GM19397 (cell line): ENCODE measurements around the gene ACCSL.

Experiments
- ATAC-seq: cut with Tn5 transposase; IDR thresholded peaks from one replicate; pipeline ENCODE4 v1.9.1; 2021; ENCODE audit warnings: mild to moderate bottlenecking, moderate library complexity; ENCODE audit not compliant: unreplicated experiment

Gene ACCSL

DNA sequence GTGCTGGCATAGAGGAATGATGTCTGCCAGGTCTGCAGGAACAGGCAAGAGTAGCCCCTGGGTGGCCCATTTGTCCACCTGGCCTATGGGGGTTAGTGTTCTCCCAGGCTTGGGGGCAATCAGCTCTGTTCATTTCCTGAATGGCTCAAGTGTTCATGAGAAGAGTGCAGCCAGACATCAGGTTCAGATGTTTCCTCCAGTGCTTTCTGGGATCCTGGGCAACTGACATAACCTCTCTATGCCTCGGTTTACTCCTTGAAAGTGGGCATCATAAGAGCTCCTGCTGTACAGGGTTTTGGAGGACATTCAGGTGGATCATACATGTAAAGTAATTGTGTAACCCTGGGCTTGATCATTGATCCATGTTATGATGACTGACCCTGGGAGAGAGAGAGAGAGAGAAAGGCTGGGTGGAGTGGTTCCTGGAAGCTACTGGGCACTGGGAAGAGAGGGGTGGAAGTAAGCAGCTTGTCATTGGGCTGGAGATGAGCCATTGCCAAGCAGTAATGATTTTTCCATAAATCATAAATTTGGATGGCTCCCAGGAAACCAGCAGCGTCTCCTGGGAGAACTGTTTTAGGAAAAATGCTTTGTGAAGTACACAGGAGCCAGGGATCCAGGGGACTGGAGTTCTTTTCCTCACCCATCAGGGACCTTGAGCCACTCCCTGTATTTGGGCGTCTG is 30.2 kb upstream of the ACCSL start:
- ATAC-seq = no peak

DNA sequence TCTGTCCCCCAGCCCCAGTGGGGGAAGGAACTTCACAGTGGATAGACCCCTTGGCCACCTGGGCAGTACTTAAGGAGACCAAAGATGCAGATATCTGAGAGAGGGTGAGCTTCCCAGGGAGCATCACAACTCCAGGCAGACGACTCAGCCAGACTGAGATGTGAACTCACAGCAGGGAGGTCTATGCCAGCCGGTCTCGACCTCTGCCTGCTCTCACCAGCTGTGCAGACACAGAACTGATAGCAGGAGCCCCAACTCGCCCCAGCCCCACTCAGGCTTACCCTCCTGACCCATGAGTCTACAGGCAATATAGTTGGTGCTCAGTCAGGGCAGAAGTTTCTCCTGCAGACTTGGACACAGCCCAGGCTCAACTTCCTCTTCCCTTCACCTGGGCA is 29.7 kb upstream of the ACCSL start:
- ATAC-seq = no peak

DNA sequence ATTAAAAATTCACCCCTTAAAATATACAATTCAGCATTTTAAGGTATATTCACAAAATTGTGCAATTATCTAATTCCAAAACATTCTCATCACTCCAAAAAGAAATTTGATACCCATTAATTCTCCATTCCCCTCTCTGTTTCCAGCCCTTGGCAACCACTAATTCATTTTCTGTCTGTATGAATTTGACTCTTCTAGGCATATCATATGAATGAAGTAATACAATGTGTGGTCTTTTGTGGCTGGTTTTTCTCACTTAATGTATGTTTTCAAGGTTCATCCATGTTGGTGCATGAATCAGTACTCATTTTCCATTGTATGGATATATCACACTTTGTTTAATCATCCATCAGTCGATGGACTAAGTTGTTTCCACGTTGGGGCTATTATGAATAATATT is 29.0 kb upstream of the ACCSL start:
- ATAC-seq = no peak

- no peak for ATAC-seq
Observed at GRCh38 chr11:44024977-44025376, 22.8 kb upstream of the ACCSL start.

DNA sequence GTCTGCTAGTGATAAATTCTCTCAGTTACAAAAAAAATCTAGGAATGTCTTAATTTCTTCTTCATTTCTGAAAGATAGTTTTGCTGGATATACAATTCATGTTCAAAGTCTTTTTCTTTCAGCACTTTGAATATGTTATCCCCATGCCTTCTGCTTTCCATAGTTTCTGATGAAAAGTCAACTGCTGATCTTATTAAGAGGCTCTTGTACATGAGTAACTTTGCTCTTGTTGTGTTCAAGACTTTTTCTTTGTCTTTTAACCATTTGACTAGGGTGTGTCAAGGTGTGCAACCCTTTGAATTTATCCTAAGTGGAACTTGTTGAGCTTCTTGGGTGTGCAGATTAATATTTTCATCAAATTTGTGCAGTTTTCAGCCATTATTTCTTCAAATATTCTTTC is 22.1 kb upstream of the ACCSL start:
- ATAC-seq = no peak

- no peak for ATAC-seq
Observed at GRCh38 chr11:44028401-44028800, 19.4 kb upstream of the ACCSL start.

DNA sequence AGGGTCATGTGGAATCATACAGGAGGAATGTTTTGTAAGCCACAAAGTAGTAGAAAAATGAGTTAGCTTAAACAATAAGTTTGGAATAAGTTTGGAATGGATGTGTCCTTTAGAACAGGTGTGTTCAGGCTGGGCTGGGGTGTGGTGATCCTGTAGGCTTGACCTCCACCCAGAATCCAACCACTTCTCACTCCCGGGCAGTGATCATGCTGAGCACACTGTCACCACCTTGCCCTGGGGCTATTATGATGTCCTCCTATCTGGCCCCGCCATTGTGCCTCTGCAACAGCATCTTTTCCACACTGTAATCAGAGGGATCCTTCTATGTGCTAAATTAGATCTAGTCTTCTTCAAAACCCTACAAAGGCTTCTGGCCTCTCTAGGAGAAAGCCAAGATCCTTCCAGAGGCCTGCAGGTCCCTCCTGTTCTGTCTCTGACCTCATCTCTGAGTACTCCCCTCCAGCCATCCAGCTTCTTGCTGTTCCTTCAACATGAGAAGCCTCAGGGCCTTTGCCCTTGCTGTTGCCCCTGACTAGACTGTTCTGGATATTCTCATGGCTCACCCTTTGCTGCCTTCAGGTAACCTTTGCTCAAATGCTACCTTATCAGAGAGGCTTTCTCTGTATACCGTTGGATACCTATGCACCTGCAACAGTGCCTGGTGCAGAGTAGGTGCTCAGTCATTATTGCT is 18.8 kb upstream of the ACCSL start:
- no peak for ATAC-seq

GRCh38 chr11:44029507-44029845 is 18.3 kb upstream of the ACCSL start:
- ATAC-seq = no peak

DNA sequence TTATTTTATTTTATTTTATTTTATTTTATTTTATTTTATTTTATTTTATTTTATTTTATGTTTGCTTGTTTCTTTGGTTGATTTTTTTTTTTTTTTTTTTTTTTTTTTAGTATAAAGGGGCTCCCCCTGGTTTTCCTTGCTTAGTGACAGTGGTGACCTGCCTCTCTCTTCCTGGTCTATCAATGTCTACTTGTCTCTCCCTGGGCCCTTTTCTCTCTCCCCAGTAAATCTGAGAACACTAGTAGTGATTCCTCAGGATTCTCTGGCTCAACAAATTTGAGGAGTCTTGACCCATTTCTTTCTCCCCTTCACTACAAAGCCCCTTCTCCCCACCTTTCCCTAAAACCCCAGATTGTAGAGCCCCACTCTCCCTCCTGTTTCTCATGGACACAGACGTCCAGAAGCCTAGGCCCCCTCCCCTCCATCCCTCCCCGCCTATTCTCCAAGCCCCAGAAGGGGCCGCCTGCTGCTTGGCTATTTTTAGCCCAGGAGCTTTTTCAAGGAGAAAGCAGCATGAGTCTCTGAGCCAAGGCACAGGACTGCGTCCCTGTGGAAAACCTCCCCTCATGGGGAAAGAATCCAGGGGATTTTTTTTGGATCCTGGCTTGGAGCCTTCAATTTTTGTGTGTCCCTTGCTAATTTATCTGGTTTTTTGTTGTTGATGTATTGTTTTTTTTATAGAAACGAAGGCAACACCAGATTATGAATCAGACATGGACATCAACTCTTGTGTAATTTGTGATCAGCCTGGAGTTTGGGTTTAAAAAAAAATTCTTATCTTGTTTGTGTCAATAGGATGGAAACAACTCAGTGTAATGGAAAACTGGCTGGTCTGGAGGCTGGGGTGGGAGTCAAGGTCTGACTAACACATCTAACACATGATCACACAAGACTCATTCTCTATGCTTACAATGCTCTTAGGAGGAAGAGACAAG is 17.5 kb upstream of the ACCSL start:
- ATAC-seq = no peak

DNA sequence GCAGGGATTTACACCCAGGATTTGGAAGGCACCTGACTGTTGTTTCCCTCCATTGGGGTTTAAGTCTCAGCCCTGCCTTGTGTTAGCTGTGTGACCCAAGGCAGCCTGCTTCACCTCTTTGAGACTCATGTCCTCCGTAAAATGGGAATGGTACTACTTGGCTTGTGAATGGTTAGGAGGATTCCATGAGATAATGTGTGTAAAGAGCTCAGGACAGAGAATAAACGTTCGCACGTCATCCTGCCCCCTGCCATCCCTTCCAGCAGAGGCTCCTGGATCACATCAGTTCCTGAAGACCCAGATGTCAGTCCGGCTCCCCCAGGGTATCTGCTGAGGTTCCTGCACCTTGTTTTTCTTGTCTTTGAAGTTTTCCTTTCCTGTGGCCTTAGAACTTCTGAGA is 16.8 kb upstream of the ACCSL start:
- ATAC-seq = no peak

- no peak for ATAC-seq
Observed at GRCh38 chr11:44031549-44031948, 16.2 kb upstream of the ACCSL start.

GRCh38 chr11:44032299-44033085 is 15.3 kb upstream of the ACCSL start:
- no peak for ATAC-seq

DNA sequence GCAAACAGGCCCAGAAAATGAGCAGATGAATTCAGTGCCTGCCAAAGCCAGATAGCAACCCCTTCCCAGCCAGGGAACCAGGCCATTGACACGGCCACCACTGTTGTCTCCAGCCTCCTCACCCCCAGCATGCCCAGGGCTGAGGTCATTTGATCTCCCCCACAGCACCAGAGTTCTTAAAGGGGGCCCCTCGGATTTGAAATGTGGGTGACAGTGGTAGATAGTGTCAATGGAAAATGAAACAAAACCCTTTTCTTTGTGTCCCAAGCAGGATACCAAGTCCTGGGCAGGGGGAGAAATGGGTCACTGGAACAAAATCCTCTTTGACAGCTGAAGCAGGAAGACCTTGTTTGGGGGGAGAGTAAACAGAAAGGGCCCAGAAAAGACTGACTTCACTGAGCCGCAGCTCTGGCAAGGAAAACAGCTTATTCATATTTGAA is 14.3 kb upstream of the ACCSL start:
- no peak for ATAC-seq

DNA sequence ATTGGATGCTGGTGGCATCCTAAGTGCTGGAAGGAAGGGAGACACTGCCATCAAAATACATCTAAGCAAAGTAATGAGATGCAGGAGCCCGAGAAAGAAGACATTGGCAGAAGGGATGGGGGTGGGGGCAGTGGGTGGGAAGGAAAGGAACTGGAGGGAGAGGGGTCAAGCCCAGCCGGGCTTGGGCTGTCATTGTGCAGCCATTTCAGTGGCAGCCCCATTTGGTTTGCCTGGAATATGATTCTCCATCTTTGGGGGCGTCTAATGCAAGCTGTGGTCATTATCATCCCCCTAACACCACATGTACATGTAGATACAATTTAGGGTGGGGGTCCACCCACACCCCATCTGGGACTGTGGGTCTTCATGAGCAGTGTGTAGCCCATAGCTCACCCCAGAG is 13.9 kb upstream of the ACCSL start:
- ATAC-seq = no peak

- no peak for ATAC-seq
Observed at GRCh38 chr11:44034639-44035038, 13.1 kb upstream of the ACCSL start.

- no peak for ATAC-seq
Observed at GRCh38 chr11:44036811-44037657, 10.7 kb upstream of the ACCSL start.

DNA sequence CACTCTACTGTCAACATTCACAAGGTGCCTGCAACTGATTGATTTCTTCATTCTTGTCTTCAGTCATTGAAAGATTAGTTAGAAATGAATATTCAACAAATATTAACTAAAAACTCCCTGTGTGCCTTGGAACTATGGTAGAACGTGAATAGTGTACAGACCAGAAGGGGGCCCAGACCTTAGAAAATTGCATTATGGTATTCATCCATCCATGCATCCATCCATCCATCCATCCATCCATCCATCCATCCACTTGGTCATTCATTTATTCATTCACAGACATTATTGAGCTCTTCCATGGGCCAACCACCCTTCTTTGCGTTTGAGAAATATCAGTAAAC is 10.2 kb upstream of the ACCSL start:
- ATAC-seq = no peak

DNA sequence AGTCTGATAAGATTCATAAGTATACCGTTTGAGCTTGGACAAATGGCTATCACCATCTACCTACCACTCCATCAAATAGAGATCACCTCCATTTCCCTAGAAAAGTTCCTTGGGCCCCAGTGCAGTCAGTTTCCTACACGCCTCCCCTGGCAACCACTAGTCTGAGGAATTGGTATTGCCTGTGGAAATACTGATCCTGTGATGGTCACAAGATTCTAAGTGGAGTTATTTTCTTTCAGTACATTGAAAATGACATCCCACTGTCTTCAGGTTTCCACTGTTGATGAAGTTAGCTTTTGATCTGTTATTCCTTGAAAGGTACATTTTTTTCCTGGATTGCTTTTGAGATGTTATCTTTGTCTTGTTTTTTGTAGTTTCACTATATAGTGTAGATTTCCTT is 4.6 kb upstream of the ACCSL start:
- ATAC-seq = no peak

DNA sequence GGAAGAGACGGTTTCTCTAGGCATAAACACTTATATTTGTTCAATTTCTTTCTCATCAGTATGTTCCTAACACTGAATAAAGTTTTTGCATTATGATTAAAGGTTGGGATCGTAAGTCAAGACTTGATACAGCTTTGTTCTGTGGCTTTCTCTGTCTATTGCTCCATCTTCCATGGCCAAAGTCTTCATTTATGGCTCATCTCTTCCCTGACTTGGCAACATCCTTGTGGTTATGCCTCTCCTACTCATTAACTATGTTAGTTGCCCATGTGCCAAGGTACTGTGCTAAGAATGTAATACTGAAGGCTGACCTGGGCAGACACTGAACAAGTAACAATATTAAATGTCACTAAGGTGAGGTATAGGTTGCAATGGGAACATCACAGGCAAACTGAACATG is 1.6 kb upstream of the ACCSL start:
- ATAC-seq = no peak

- ATAC-seq = no peak
Observed at GRCh38 chr11:44047298-44047697, 483 bp upstream of the ACCSL start.
